GF-D8 (cell line): ENCODE measurements around the gene SRSF3.

Source experiments
- DNase-seq: peaks from one replicate; lab custom pipeline; 2025; lab: John Stamatoyannopoulos, UW

SRSF3 gene

GRCh38 chr6:36623547-36624459 is 29.6 kb downstream of the SRSF3 start:
- DNase-seq: peak; percentile 91

GRCh38 chr6:36624461-36625157 is 30.4 kb downstream of the SRSF3 start:
- DNase-seq: no peak

GRCh38 chr6:36625158-36625919 is 31.2 kb downstream of the SRSF3 start:
- DNase-seq: no peak

- DNase-seq: no peak
Measured at GRCh38 chr6:36626636-36627035, 32.5 kb downstream of the SRSF3 start.

- no peak for DNase-seq
Measured at GRCh38 chr6:36627141-36627540, 33.0 kb downstream of the SRSF3 start.

GRCh38 chr6:36627801-36628246 is 33.7 kb downstream of the SRSF3 start:
- DNase-seq: no peak

- no peak for DNase-seq
Measured at GRCh38 chr6:36629784-36630183, 35.6 kb downstream of the SRSF3 start.

GRCh38 chr6:36631326-36632011 is 37.3 kb downstream of the SRSF3 start:
- DNase-seq: no peak

- DNase-seq: no peak
Measured at GRCh38 chr6:36633370-36633769, 39.2 kb downstream of the SRSF3 start.

- DNase-seq: no peak
Measured at GRCh38 chr6:36633915-36634314, 39.8 kb downstream of the SRSF3 start.

- no peak for DNase-seq
Measured at GRCh38 chr6:36634317-36635108, 40.4 kb downstream of the SRSF3 start.

- no peak for DNase-seq
Measured at GRCh38 chr6:36636283-36636682, 42.1 kb downstream of the SRSF3 start.

GRCh38 chr6:36636687-36637418 is 42.7 kb downstream of the SRSF3 start:
- no peak for DNase-seq

- no peak for DNase-seq
Measured at GRCh38 chr6:36638579-36638978, 44.4 kb downstream of the SRSF3 start.

- no peak for DNase-seq
Measured at GRCh38 chr6:36639171-36639808, 45.1 kb downstream of the SRSF3 start.

GRCh38 chr6:36641543-36641942 is 47.4 kb downstream of the SRSF3 start:
- DNase-seq: no peak

GRCh38 chr6:36642913-36643817 is 49.0 kb downstream of the SRSF3 start:
- no peak for DNase-seq

- no peak for DNase-seq
Measured at GRCh38 chr6:36643977-36644376, 49.8 kb downstream of the SRSF3 start.

GRCh38 chr6:36649086-36649485 is 54.9 kb downstream of the SRSF3 start:
- DNase-seq: no peak
